Vagina (tissue), 2 donors: ENCODE results near the gene KRT25.

Source experiments
- POLR2A ChIP-seq, 2 donors: fragments of 450-650 bp; IDR thresholded peaks; one replicate each; pipeline ENCODE4 v1.6.1; 2017; ENCODE audit warnings: antibody characterized with exemption in 2 of 2, mild to moderate bottlenecking in 2 of 2, moderate library complexity in 2 of 2
- TF ChIP-seq, protein P1 (sequence below), 3 experiments: fragments of 450-650 bp in 2 of 3; fragments of 200-600 bp in 1 of 3; sonication (generic) in 1 of 3; IDR thresholded peaks; one replicate each; pipeline ENCODE4 v1.5.1; 2017 to 2019; ENCODE audit warnings: antibody characterized with exemption in 3 of 3, mild to moderate bottlenecking in 2 of 3, moderate library complexity in 2 of 3

DNA sequence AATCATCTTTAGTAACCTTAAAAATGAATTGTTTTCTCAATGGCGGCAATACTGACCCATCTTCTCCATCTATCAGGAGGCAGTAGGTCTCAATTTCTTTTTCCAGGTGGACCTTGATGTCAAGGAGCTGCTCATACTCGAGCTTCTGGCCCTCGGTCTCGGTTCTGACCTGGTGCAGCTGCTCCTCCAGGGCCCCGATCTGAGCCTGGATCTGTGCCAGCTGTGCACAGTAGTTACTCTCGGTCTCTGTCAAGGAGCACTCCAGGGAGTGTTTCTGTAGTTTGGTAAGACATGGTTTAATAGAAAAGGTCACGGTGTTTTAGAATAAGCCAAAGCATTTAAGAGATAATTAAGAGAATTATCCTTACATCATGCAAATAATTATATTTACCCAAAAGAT is 22.3 kb upstream of the KRT25 start:
- TF ChIP-seq, protein P1, sequence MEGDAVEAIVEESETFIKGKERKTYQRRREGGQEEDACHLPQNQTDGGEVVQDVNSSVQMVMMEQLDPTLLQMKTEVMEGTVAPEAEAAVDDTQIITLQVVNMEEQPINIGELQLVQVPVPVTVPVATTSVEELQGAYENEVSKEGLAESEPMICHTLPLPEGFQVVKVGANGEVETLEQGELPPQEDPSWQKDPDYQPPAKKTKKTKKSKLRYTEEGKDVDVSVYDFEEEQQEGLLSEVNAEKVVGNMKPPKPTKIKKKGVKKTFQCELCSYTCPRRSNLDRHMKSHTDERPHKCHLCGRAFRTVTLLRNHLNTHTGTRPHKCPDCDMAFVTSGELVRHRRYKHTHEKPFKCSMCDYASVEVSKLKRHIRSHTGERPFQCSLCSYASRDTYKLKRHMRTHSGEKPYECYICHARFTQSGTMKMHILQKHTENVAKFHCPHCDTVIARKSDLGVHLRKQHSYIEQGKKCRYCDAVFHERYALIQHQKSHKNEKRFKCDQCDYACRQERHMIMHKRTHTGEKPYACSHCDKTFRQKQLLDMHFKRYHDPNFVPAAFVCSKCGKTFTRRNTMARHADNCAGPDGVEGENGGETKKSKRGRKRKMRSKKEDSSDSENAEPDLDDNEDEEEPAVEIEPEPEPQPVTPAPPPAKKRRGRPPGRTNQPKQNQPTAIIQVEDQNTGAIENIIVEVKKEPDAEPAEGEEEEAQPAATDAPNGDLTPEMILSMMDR (IDR thresholded peaks at IDR 0.05) = no peak
- TF ChIP-seq POLR2A (IDR thresholded peaks at IDR 0.05) = no peak
